NCI-H2227 (cell line): Measurements from ENCODE around the gene STC2.
"Not testable (repeated sequence)": the region's sequence is repeated elsewhere in the genome, so short reads cannot be mapped to it uniquely, and the experiment has no call there.

Experiments used
- DNase-seq: peaks from one replicate; lab custom pipeline; 2025; ENCODE audit not compliant: unreplicated experiment; lab: John Stamatoyannopoulos, UW

Gene STC2

DNA sequence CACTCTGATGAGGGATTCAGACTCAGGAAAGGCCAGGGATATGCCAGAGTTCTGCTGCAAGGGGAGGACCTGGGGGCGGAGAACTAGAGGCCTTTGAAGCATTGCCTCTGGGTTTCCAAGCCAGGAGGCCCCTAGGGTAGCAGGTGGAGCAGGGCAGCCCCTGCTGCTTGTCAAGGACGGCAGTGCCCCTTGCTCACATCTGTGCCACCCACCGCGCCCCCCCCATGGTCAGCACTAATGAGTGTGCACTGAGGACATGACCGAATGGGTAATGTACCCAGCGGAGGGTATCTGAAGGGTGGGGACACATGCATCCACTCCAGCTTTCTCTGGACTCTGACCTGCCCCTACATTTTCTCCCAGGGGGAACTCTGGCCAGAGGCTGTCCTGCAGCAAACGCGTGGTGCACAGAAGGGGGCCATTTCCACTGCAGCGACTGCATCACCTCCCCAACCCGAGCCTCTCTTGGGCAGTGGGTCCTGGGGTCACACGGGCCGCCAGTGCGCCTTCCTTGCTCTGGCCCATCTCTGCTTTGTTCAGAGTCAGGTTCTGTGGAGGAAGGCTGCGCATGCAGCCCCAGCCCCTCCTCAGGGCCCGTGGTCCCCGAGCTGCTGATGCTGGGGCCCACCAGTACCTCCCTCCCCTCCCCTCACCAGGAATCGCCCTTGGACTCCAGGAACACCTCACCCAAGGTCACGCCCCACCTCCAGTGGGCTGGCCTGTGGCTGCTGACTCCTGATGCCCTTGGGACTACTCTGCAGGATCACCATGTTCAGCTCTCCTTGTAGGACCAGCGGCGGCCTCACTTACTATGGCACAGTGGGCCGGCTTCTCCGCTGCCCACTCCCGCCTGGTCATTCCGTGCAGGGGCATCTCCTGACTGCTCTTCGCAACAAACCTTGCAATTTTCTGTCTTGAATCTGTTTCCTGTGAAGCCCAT is 31.2 kb downstream of the STC2 start:
- DNase-seq, result no peak

GRCh38 chr5:173295796-173296195 is 32.4 kb downstream of the STC2 start:
- no peak for DNase-seq

DNA sequence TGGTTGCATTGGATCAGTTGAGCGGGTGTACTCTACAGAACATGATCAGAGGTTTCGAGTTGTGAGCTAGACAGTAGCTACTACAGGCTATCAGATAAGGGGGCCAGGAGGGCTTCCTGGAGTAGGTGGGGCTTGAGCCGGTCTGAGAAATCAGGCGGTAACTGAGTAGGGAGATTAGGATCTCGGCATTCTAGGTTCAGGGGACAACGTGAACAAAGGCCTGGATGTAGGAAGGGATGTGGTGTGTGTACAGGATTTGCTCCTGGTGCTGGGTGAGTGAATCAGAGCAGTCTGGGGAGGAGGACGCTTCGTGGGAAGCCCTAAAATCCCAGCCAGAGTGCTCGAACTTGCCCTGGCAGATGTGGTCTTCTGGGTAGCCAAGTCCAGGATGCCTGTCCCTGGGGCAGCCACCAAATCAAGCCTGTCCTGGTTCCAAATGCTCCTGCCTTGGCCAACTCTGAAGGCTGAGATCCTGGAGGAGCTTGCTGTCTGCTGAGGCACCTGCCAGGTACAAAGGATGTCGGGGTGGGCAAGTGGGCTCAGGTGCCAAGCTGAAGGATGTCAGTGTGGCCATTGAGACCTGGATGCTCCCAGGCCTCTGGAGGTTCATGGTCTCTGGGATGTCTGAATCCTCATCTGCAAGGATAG is 33.4 kb downstream of the STC2 start:
- no peak for DNase-seq

DNA sequence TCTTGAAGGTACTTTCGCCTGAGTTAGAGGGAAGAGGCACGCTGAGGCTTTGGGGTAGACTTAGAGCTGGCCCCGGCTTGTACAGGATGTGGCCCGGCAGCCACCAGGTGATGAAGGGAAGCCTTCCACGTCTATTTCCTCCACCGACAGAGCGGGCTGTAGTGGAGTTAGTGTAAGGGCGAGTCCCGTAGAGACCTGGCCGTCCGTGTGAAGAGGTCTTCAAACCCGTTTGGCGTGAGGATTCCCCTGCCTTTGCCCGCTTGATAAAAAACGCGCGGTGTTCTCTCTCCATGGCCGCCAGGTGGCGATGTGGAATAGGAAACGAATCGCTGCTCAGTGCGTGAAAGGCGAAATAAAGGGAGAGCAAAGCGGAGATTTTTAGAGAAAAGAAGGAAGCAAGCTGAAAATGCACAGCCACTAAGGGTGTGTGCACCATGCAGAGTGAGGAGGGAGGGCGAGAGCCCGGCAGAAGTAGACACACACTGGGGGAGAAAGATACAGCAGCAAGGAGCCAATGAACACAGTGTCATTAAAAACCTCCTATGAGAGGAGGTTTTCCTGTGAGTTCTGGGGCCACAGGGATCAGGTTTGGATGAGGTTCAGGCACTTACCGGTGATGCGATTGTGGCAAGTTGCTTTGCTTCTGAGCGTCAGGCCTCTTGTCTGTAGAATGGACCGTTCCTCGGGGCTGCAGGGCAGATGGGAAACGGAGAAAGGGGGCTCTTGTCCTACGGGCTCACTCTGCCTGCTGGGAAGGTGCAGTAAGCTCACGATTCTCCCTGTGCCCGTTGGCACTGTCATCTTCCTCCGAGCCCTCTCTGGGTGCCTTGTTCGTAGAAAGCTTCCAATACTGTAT is 34.2 kb downstream of the STC2 start:
- DNase-seq, result peak; percentile 79

- no peak for DNase-seq
These were observed 36.2 kb downstream of the STC2 start for GRCh38 chr5:173291722-173292658.

DNA sequence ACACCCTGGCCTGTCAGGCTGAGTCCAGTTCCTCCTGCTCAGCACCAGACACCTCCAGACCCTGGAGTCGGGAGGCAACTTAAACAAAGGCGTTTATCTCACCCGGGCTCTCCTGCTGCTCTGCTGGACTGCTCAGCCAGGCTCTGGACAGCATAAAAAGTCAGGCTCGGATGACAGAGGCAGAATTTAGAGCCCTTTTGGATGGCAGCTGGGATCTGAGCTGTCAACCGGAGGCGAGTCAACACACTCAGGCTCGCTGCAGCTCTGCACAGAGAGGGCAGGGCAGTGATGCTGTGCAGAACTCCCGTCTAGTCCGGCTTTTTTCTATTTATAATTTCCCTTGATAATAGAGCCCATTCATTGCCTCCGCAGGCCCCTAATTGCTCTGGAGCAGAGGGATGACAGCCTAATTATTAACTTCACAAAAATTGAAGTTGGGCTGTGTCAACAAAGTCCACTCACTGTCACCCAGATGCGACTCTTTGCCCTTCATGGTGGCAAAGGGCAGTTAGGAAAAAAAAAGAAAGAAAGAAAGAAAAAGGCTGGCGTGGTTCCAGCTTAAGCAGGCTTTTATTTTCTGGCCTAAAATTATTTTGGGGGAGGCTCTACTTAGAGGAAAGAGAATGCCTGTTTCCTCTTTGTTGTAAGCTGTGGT is 37.6 kb downstream of the STC2 start:
- peak; percentile 42 for DNase-seq

GRCh38 chr5:173289372-173289771 is 38.8 kb downstream of the STC2 start:
- DNase-seq, result no peak

DNA sequence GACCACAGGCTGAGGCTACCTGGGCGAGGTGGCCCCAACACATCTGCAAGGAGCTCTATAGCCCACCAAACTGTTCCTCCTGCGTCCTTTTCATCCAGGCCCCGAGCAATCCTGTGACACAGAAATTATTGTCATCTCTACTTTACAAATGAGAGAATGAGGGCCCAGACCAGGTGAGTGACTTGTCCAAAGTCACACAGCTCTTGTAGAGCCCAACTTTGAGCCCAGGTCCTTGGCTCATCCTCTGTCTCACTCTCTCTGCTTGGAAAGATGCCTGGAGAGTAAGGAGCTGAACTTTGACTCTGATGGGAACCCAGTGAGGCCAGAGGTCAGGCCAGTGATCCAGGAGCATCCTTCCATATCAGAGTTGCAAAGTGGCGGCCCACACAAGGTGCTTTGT is 39.6 kb downstream of the STC2 start:
- DNase-seq, result no peak

DNA sequence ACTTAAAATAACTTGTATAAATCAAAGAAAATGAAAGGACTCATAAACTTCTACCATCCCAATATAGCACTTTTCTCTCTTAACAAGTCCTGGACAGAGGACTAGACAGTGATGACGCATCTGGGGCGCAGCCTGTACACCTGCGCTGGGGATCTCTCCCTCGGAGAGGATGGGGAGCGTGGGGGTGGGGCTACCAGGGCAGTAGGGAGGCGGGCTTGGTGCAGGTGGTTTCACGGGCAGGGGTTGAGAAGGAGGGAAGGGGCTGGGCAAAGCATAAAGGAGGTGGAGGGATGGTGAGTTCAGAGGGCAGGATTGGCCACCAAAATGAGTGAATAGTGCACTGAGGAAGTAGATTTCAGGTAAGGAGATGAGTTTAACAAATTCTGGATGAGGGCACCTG is 41.1 kb downstream of the STC2 start:
- DNase-seq, result no peak

- not testable (repeated sequence) for DNase-seq
These were observed 43.8 kb downstream of the STC2 start for GRCh38 chr5:173284343-173284958.

- peak; percentile 16 for DNase-seq
These were observed 44.6 kb downstream of the STC2 start for GRCh38 chr5:173283318-173284288.

GRCh38 chr5:173282916-173283315 is 45.3 kb downstream of the STC2 start:
- DNase-seq, result no peak

DNA sequence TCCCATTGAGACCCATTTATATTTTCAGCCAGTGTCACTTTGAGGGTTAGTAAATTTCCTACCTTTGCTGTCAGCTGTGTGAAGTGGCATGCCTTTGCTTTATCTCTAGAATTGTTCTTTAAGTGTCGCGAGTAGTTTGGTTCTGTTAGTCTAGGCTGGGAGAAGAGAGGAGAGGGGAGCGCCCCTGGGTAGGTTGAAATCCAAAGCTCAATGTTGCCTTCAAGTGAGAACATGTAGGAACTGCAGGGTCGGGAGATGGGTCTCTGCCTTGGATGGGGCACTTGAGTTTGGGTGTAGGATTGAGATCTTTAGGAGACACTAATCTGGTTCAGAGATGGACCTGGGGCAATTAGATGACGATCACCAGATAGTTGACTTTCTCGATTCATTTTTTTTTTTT is 46.3 kb downstream of the STC2 start:
- DNase-seq, result no peak

GRCh38 chr5:173279166-173279565 is 49.0 kb downstream of the STC2 start:
- no peak for DNase-seq

DNA sequence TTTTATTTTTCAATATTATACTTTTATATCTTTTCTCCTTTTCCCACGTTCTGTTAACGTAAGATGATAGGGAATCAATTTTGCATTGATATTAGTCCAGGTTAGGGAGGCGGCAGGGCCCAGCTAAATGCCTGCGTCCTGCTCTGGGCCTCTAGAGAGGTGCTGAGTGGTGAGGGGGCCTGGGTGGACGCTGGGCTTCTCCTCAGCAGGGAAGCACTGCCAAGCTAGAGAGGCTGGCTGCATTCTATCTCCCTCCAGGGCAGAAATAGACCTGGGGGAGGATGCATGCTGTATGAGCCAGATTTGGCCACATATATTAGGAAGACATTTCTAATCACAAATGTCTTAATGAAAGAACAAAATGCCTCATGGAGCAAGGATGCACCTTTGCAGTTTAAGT is 49.6 kb downstream of the STC2 start:
- DNase-seq, result no peak

GRCh38 chr5:173278172-173278571 is 50.0 kb downstream of the STC2 start:
- DNase-seq, result no peak

- DNase-seq, result no peak
These were observed 53.4 kb downstream of the STC2 start for GRCh38 chr5:173274771-173275170.

DNA sequence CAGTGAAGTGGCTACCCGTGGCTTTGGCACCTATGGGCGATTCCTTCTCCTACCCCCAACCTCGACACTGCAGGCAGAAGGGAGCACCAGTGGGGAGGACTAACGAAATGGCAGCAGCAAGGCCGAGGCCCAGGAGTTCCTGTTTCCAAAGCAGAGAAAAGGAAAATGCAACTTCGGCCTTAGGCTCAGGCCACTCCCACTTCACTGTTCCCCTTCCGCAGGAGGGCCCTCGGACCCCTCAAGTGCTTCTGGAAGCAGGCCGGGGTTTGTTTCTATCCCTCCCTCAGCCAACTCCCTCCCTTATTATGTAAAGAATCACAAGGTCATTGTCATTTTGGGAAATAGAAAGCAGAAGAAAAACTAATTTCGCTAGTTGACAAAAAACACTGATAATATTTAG is 56.8 kb downstream of the STC2 start:
- DNase-seq, result no peak
